ENCODE data around the gene KRT40.

DNA sequence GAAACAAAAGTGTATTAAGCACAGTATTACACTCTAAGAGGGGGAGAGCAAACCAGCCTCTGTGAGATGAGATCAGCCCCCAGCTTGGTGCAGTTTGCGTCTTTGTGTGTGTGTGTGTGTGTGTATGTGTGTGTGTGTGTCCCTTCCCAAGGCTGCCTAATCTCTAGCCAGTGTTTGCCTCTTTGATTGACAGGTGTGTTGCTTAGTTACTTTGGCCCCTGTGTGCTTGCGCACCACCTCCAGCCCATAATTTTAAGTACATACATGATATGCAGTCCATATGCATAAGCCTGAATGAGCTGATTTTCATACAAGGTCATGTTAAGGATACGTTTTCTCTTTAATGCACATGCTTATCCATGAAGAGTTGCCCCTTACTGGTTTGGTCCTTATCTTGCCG, 17.7 kb upstream of the KRT40 start:
- TF ChIP-seq TAF1 (IDR thresholded peaks at IDR 0.05; ENCODE audit: low read depth) (no peak), RAD21 (IDR thresholded peaks at IDR 0.05; ENCODE audit: low read depth) (no peak), EP300 (IDR thresholded peaks at IDR 0.05; ENCODE audit: borderline replicate concordance) (no peak), NFIC (IDR thresholded peaks at IDR 0.05) (no peak)
- TF ChIP-seq, protein P1, sequence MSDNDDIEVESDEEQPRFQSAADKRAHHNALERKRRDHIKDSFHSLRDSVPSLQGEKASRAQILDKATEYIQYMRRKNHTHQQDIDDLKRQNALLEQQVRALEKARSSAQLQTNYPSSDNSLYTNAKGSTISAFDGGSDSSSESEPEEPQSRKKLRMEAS (IDR thresholded peaks at IDR 0.05), result no peak
- TF ChIP-seq, protein P2, sequence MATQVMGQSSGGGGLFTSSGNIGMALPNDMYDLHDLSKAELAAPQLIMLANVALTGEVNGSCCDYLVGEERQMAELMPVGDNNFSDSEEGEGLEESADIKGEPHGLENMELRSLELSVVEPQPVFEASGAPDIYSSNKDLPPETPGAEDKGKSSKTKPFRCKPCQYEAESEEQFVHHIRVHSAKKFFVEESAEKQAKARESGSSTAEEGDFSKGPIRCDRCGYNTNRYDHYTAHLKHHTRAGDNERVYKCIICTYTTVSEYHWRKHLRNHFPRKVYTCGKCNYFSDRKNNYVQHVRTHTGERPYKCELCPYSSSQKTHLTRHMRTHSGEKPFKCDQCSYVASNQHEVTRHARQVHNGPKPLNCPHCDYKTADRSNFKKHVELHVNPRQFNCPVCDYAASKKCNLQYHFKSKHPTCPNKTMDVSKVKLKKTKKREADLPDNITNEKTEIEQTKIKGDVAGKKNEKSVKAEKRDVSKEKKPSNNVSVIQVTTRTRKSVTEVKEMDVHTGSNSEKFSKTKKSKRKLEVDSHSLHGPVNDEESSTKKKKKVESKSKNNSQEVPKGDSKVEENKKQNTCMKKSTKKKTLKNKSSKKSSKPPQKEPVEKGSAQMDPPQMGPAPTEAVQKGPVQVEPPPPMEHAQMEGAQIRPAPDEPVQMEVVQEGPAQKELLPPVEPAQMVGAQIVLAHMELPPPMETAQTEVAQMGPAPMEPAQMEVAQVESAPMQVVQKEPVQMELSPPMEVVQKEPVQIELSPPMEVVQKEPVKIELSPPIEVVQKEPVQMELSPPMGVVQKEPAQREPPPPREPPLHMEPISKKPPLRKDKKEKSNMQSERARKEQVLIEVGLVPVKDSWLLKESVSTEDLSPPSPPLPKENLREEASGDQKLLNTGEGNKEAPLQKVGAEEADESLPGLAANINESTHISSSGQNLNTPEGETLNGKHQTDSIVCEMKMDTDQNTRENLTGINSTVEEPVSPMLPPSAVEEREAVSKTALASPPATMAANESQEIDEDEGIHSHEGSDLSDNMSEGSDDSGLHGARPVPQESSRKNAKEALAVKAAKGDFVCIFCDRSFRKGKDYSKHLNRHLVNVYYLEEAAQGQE (IDR thresholded peaks at IDR 0.05; ENCODE audit: low read depth), result no peak

Measured in Ishikawa (cell line).